ENCODE measurements around the gene KDM5B. TPM values are rescaled to one million over a fixed set of nuclear protein-coding genes. Genes with fewer than 3 reads are reported as not detected.

KDM5B gene
- total RNA-seq, 4 donors from 2014 or later: 74.2 to 113 (median 89.2) TPM

DNA sequence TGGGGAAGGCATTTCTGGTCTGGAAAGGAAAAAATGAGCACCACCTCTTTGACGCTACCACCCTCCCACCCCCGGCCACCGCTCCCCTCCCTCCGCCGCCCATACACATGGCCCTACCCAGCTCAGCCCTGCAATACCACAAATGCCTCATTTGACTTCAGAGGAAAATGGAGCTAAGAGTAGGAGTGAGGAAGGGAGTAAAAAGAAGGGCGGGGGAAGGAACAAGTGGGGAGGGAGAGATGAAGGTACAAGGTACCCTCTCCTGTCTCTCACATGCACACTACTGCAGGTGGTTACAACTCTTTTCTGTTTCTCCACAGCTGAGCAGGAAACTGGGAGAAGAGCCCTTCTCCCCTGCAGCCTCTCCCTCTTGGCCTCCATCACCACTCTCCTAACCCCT is 105.0 kb downstream of the KDM5B start:
- intact Hi-C loops (cut with DNase I; ENCODE audit: low total_unique reads): no loop called here
- WGBS, 2 donors: 56 to 65% methylated on average over 6 of the region's 6 CpGs

GRCh38 chr1:202702088-202702487 is 106.1 kb downstream of the KDM5B start:
- intact Hi-C loops (cut with DNase I; ENCODE audit: low total_unique reads): no loop called here
- WGBS, 2 donors: 47 to 66% methylated on average over 5 of the region's 5 CpGs
- no peak overlapping the region for H3K4me3 ChIP-seq (ENCODE audit: low read depth, poor library complexity, severe bottlenecking)
- no peak for DNase-seq (ENCODE audit: low spot score in 2 of 2)
- TF ChIP-seq POLR2A (IDR thresholded peaks at IDR 0.05): no peak

More for the DNA sequence above, 105.0 kb downstream of the KDM5B start:
- no peak overlapping the region for H3K4me3 ChIP-seq (ENCODE audit: low read depth, poor library complexity, severe bottlenecking)
- no peak for TF ChIP-seq POLR2A (IDR thresholded peaks at IDR 0.05)
- TF ChIP-seq CTCF (IDR thresholded peaks at IDR 0.05): no peak
- DNase-seq (ENCODE audit: low spot score in 2 of 2): no peak

GRCh38 chr1:202701200-202701599 is 107.0 kb downstream of the KDM5B start:
- H3K4me3 ChIP-seq (ENCODE audit: low read depth, poor library complexity, severe bottlenecking): no peak overlapping the region
- TF ChIP-seq POLR2A (IDR thresholded peaks at IDR 0.05) (no peak), CTCF (IDR thresholded peaks at IDR 0.05) (no peak)
- intact Hi-C loops (cut with DNase I; ENCODE audit: low total_unique reads): no loop called here
- WGBS, 2 donors: 91% methylated on average over 3 of the region's 3 CpGs
- DNase-seq (ENCODE audit: low spot score in 2 of 2): no peak

DNA sequence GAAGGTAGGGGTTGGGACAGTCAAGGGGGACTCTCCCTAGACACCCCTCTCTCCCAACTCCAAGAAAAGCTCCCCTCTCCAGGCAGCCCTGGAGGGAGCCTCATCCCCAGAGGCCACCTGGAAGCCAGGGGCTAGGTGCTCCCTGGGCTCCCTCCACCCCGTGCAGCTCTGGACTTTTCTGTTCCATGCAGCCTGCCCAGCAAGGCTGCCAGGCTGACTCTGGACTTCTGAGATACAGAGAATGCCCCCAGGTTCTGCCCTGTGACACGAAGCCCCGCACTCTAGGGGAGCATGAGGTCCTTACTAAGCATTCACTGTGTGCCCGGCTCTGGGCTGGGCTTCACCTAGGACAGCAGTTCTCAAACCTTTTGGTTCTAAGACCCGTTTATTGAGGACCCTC is 108.2 kb downstream of the KDM5B start:
- TF ChIP-seq POLR2A (IDR thresholded peaks at IDR 0.05) (no peak), CTCF (IDR thresholded peaks at IDR 0.05) (no peak)
- WGBS, 2 donors: 64 to 73% methylated on average over 5 of the region's 5 CpGs
- no peak for DNase-seq (ENCODE audit: low spot score in 2 of 2)
- H3K4me3 ChIP-seq (ENCODE audit: low read depth, poor library complexity, severe bottlenecking): no peak overlapping the region
- intact Hi-C loops (cut with DNase I; ENCODE audit: low total_unique reads): no loop called here

- H3K4me3 ChIP-seq (ENCODE audit: low read depth, poor library complexity, severe bottlenecking): no peak overlapping the region
- TF ChIP-seq CTCF (IDR thresholded peaks at IDR 0.05) (no peak), POLR2A (IDR thresholded peaks at IDR 0.05) (no peak)
- DNase-seq (ENCODE audit: low spot score in 2 of 2): no peak
- intact Hi-C loops (cut with DNase I; ENCODE audit: low total_unique reads): no loop called here
- 60 to 75% methylated on average over 8 of the region's 8 CpGs for WGBS, 2 donors
Observed at GRCh38 chr1:202698276-202698675, 109.9 kb downstream of the KDM5B start.

DNA sequence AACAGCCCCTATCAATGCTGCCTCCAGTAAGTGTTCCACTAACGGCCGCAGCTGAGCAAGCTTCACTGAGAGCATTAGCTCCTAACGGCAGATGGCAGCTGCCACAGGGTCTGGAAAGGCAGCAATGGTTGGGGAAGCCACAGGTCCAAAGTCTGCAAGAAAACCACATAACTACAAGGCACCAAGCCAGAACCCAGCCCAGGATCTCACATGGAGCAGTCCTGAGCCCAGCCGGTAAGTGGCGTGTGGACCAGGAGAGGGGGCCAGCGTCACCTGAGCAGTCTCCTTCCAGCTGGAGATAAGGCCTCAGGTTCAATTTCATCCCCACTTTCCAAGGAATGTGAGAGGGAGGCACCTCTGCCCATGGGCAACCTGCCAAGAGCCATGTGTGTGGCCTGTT is 111.2 kb downstream of the KDM5B start:
- no peak for DNase-seq (ENCODE audit: low spot score in 2 of 2)
- WGBS, 2 donors: 55 to 61% methylated on average over 6 of the region's 6 CpGs
- no peak for TF ChIP-seq CTCF (IDR thresholded peaks at IDR 0.05)
- TF ChIP-seq POLR2A (IDR thresholded peaks at IDR 0.05): no peak
- intact Hi-C loops (cut with DNase I; ENCODE audit: low total_unique reads): no loop called here
- no peak overlapping the region for H3K4me3 ChIP-seq (ENCODE audit: low read depth, poor library complexity, severe bottlenecking)
